ENCODE measurements around the gene NFE2L3. TPM values are rescaled to one million over a fixed set of nuclear protein-coding genes. Genes with fewer than 3 reads are reported as not detected.

NFE2L3 gene
- total and polyA plus RNA-seq, 9 of the 15 experiments (the other 6 are each of a cell fraction or from before 2014, with no cell fraction given), result 2.9 to 16.9 (median 12.4) TPM

GRCh38 chr7:26200444-26201246 is 48.6 kb downstream of the NFE2L3 start, which contains the start of gene HNRNPA2B1 (continued):
- TF ChIP-seq ATF6 (CRISPR knock-in tag; IDR thresholded peaks at IDR 0.05), result no peak
- TF ChIP-seq, protein P1, sequence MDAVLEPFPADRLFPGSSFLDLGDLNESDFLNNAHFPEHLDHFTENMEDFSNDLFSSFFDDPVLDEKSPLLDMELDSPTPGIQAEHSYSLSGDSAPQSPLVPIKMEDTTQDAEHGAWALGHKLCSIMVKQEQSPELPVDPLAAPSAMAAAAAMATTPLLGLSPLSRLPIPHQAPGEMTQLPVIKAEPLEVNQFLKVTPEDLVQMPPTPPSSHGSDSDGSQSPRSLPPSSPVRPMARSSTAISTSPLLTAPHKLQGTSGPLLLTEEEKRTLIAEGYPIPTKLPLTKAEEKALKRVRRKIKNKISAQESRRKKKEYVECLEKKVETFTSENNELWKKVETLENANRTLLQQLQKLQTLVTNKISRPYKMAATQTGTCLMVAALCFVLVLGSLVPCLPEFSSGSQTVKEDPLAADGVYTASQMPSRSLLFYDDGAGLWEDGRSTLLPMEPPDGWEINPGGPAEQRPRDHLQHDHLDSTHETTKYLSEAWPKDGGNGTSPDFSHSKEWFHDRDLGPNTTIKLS (IDR thresholded peaks at IDR 0.05; ENCODE audit: borderline replicate concordance, low read depth), result no peak; the same call in 1 of the 2 replicates
- no peak; the same call in 1 of the 2 replicates for TF ChIP-seq KLF6 (CRISPR knock-in tag; IDR thresholded peaks at IDR 0.05; ENCODE audit: borderline replicate concordance)
- TF ChIP-seq, protein P2, sequence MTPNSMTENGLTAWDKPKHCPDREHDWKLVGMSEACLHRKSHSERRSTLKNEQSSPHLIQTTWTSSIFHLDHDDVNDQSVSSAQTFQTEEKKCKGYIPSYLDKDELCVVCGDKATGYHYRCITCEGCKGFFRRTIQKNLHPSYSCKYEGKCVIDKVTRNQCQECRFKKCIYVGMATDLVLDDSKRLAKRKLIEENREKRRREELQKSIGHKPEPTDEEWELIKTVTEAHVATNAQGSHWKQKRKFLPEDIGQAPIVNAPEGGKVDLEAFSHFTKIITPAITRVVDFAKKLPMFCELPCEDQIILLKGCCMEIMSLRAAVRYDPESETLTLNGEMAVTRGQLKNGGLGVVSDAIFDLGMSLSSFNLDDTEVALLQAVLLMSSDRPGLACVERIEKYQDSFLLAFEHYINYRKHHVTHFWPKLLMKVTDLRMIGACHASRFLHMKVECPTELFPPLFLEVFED (CRISPR knock-in tag; conservative IDR thresholded peaks at IDR 0.05), result peak; percentile 65; the same call in 1 of the 2 replicates
- TF ChIP-seq DEAF1 (CRISPR knock-in tag; IDR thresholded peaks at IDR 0.05), result no peak
- peak; percentile 65; the same call in 1 of the 2 replicates for TF ChIP-seq NKRF (IDR thresholded peaks at IDR 0.05; ENCODE audit: borderline replicate concordance)
- no peak for TF ChIP-seq NFATC3 (IDR thresholded peaks at IDR 0.05)
- TF ChIP-seq, protein P3, sequence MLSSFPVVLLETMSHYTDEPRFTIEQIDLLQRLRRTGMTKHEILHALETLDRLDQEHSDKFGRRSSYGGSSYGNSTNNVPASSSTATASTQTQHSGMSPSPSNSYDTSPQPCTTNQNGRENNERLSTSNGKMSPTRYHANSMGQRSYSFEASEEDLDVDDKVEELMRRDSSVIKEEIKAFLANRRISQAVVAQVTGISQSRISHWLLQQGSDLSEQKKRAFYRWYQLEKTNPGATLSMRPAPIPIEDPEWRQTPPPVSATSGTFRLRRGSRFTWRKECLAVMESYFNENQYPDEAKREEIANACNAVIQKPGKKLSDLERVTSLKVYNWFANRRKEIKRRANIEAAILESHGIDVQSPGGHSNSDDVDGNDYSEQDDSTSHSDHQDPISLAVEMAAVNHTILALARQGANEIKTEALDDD (IDR thresholded peaks at IDR 0.05), result 0 out of 2 replicates have a peak, but pooled peaks have one; percentile 50
- TF ChIP-seq GATAD2A (IDR thresholded peaks at IDR 0.05), result no peak
- peak; percentile 95 for TF ChIP-seq RBM22 (IDR thresholded peaks at IDR 0.05; ENCODE audit: low read depth, low read length, poor library complexity, severe bottlenecking)
- TF ChIP-seq FOXP1 (CRISPR knock-in tag; IDR thresholded peaks at IDR 0.05), result peak; percentile 98
- no peak for TF ChIP-seq MAFF (IDR thresholded peaks at IDR 0.05; ENCODE audit: low read length)
- TF ChIP-seq TRIM28 (IDR thresholded peaks at IDR 0.05), result no peak
- peak; percentile 98 for TF ChIP-seq THAP12 (CRISPR knock-in tag; IDR thresholded peaks at IDR 0.05)
